ENCODE measurements around the gene CFAP57.

Gene CFAP57

DNA sequence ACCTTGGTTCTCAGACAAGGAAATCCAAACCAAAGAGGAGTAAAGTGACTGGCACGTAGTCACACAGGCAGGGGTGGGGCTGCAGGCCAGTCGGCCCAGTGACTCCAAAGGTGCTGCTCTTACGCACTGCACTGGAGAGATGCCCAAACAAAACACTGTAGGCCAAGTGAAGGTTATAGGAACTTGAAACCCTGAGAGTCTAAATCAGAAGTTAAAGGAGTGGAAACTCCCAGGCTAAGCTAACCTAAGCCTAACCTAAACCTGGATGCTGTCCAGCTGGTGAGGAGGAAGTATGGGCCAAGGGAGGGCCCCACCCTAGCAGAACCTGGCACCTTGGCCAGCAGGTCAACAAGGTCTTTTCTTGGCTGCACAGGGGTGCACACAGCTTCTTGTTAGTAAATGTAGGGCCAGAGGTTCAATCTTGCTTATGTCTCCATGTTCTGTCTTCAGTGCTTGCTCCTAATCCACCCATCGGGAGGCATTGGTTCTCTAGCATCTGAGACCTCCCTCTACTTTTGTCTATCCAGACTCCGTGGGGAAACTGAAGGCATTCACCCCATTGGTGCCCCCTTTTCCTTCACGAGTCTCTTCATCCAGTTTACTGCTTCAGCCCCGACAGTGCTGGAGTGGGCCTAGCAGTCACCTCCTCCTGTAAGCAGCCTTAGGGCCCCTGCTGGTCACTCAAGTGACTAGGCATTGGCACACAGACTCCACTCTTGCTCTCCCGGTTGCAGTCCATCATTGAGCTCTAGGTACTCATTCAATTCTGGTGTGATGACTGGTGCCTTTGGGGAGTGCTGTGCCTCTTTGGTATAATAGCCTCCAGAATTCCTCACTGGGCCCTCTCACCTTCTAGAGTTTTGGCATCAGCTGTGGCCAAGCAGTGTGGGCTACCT, 84.8 kb downstream of the CFAP57 start:
- DNase-seq: no peak

DNA sequence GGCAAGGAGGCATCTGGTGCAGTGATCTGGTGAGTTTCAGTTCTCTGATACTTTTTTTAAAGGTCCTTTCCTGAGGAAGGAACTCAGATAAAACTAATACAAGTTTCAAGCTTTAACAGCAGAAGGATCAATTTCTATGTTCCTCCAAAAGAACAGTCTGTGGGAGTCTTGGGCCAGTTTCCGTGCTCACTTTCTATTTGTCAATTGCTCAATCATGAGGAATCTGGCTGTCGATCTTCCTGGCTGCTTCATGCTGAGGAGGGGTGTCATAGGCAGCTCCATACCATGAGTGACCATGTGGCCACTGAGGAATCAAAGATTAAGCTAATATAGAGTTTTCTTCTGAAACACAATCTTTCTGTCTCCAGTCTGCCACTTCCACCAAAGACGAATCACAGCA, 86.2 kb downstream of the CFAP57 start:
- DNase-seq: no peak

DNA sequence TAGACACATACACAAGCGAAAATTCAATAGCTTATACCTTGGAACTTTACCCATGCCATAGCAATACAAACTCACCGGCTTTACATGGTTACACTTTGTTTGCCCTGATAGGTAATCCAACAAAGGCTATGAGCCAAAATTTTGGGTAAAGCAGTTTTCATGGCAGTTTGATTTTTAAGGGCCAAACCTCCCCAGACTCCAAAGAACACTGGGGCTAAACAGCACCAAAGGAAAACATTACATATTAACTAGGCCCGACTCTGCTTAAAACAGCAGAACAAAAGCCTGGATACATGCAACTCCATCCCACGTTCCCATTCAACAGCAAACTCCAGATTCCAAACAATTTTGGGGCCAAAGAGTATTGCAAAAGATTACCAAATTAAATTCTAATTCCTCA, 93.3 kb downstream of the CFAP57 start:
- DNase-seq: no peak

DNA sequence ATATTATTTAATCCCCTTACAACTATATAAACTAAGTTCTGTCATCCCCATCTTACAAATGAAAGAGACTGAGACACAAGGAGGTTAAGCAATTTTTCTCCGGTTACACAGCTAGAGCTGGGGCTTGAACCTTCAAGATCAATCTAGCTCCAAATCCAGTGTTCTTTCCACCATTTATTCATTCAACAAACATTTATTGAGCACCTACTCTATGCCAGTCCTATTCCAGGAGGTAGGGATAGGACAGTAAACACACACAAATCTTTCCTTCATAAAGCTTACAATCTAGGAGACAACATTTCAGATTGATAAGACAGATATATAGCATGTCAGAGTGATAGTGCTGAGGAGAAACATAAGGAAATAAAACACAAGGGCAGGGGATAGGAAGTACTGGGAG, 94.8 kb downstream of the CFAP57 start:
- DNase-seq: no peak

DNA sequence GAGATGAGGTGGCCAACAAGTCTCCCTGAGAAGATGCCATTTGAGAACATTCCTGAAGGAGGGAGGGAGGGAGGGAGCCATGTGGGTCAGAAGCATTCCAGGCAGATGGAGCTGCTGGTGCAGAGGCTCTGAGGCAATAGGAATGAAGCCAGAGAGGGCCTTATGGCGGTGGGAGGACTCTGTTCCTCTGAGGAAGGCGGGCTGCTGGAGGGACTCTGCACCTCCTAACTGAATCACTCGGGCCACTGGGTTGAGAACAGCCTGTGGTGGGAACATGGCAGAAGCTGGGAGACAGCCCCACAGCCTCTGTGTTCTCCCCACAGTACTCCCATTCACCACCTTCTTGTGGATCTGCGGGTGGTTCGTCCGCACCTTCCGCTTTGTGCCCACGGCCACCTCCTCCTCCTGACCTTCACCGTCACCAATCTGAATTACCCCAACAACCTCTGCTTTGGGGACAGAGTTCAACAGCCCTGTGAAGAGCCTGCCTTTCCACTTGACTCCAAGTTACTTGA, 95.2 kb downstream of the CFAP57 start:
- no peak for DNase-seq

DNA sequence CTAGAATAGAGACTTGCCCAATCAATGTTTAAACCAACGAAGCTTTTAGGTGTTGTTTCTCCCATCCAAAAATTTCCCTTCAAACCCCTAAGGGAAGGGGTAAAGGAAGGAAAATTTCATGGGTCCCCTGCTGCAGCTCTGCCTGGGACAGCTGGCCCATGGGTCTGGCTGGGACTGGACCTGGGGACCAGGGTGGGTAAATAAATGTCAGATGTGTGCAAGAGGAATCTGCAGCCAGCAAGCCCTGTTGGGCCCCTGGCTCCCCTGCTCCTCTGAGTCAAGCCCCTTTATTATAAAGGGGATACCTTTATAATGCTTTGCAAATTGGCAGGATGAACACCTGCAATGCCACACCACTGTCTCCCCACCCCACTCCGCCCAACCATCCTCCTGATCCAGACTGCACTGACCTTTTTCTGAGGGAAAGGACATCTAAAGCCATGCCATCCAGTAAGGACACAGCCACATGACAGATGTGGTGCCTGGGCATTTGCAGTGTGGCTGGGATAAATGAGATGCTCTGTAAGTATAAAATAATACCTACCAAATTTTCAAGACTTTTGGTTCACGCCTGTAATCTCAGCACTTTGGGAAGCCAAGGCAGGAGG, 95.8 kb downstream of the CFAP57 start:
- no peak for DNase-seq

DNA sequence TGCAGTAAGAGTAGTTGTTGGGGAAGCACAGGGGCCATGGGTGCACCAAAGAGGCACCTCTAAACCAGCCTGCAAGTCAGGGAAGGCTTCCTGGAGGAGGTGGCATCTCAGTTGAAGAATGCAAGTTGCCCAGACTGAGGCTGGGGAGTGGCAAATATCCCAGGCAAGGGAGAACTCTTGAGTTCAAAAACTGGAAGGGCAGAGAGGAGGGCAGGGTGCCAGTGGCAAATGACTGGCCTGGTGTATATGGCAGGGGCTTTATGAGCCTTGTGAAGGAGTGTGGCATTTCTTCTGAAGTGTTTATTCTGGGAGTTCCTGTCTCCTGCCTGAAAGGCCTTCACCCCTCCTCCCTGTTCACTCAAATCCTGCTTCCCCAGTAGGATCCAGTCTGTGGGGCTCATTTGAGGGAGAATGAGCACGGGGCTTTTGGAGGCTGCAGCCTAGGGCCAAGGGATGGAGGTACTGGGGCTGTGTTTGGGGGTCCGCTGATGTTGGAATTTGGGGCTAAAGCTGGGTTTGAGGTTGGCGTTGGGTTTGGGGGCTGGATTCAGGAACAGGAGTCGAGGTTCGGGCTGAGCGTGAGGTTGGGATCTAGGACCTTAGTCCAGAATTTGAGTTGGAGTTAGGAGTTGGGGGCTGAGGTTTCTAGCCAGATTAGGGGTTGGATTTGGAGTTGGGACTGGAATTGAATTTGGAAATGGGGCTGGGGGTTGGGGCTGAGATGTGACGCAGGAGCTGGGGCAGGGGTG, 97.7 kb downstream of the CFAP57 start, which contains the start of gene TMEM125:
TMEM125 (plus strand) TSS at position 357 of the 749 bp plus-strand sequence. CDS start 2,740 bp downstream, outside the sequence.
- DNase-seq: no peak

DNA sequence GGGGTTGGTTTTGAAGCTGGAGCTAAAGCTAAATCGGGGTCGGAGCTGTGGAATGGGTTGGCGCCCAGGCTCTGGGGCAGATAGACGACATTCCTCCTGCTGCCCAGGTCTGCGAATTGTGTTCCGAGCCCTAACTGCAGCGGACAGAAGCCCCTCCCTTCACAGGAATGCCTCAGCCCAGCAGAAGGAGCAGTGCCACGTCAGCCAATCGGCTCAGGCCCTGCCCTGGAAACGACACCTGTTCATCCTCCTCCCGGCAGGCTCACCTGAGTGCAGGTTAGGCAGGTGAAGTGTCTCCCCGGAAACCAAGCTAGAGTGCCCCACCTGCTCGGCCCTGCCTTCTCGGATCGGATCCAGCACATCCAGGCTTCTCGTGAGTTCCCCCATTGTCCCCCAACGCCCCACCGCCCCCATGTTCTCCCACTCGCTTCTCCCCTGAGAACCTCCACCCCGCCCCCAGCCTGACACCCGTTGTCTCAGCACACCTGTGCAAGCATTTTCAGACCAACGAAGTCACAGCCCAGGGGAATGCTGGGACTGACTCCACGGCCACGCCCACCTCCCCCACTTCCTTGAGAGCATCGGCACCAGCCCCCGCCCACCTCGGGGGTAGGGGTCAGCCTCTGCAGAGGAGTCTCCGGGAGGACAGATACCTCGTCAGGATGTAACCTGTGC, 98.4 kb downstream of the CFAP57 start:
- peak; percentile 44 to 65 for DNase-seq

DNA sequence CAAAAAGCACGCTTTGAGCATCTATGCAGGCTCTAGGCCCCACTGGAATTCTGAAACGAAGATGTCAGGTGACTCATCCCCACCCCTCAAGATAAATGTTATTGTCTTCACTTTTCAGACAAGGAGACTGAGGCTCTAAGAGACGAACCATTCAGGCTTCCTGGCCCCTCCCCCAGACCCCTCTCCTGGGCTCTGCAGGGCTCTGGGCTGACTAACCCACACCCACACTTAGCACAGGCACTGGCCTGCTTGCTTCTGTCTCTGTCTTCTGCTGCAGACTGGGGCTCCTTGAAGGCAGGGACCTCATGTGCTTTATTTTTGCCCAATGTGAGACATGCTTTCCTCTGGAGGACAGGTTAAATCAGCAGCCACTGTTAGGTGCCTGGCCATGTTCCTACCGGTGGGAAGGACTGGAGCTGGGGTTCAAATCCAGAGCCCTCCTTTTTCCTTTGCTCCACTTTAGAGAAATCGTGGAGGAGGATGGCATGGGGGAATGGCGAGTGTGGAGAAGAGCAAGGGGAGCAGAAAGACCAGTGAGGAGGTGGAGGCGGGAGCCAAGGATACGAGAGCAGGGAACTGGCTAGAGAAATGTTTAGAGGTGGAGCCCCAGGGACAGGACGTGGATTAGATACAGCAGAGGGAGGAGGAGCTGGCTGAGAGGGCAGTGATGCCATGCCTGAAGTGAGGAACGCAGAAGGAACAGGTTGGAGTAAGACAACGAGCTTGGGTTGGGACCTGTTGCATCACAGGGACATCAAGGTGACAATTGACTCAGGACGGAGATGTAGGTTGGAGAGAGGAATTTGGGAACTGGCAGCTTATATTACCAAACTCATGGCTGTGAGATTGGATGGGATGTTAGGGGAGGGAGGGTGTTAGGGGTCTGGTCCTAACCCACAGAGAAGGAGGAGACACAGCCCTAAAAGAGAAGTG, 99.3 kb downstream of the CFAP57 start:
- no peak for DNase-seq

DNA sequence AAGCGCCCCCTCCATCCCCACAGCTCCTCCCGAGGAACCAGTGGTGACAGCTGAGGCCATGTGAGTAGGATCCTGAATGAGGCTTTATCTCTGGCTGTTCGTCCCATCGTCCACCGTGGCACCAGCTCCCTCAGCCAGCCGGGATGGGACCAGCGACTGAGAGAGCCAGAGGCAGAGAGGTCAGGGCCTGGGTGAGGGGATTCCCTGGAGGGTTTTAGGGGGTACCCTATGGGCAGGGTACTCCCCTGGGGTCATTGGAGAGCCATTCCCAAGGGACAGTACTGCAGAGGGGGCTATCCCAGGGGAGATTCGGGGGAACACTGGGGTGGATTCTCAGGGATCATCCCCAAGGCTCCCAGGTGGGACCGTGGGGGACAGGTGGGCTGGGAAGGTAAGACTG, 100.0 kb downstream of the CFAP57 start:
- DNase-seq: no peak

DNA sequence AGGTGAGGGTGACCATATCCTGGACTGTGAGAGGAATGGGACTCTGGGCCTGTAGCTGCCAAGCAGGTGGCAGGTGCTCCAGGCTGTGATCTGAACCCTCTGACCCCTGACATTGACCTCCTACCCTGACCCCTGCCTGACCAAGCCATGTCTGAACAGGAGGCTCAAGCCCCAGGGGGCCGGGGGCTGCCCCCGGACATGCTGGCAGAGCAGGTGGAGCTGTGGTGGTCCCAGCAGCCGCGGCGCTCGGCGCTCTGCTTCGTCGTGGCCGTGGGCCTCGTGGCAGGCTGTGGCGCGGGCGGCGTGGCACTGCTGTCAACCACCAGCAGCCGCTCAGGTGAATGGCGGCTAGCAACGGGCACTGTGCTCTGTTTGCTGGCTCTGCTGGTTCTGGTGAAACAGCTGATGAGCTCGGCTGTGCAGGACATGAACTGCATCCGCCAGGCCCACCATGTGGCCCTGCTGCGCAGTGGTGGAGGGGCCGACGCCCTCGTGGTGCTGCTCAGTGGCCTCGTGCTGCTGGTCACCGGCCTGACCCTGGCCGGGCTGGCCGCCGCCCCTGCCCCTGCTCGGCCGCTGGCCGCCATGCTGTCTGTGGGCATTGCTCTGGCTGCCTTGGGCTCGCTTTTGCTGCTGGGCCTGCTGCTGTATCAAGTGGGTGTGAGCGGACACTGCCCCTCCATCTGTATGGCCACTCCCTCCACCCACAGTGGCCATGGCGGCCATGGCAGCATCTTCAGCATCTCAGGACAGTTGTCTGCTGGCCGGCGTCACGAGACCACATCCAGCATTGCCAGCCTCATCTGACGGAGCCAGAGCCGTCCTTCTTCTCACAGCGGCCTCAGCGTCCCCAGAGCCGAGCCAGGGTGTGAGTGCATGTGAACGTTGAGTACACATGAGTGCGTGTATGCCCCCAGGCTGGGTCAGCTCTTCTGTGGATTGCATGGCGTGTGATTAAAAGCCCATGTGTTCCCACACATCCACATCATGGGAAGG, 100.7 kb downstream of the CFAP57 start:
- DNase-seq: no peak

DNA sequence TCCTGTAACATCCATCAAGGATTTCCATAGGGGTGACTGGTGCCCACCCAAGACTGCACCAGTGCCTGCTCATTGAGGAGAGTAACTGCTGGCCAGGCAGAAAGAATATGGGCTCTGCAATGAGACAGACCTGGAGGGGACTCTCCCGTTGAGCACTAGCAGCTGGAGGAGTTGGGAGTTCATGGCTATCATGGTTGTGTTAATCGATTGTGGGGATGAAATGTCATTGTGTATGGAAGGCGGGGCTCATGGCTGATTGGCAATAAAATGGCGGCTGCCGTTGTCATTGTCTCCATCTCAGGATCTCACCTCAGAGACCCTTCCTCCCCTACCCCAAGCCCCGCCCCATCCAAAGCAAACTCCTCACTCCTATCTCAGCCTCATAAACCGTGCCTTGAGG, 101.6 kb downstream of the CFAP57 start:
- DNase-seq: no peak

DNA sequence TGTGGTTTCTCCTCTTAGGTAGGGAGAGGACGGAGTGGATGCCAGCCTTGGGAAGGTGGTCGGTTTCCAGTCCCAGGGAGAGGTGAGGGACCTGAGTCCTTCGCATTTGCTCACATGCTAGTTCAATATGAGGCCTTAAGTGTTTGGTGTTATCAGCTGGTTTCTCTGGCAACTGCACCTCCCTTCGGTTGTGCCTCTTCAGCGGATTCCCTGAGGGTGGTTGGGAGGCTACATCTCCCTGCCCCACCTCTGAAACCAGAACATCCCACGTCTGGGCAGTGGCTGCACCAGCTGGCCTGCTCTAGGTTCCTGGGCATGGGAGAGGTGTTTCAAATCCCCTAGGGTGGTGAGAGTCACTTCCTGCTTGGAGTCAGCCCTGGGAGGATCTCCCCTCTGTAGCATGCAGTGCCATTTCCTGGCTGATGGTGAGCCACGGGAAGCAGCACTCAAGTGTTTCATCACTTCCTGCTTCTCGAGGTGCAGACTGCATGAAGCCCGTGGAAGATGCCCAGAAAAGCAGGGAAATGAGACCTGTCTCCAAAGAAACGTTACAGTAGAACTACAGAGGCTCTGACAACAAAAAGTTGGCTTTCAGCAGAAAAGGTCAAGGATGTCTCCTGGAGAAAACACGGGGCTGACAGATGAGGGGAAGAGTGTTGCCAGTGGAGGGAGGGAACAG, 102.1 kb downstream of the CFAP57 start:
- DNase-seq: no peak

DNA sequence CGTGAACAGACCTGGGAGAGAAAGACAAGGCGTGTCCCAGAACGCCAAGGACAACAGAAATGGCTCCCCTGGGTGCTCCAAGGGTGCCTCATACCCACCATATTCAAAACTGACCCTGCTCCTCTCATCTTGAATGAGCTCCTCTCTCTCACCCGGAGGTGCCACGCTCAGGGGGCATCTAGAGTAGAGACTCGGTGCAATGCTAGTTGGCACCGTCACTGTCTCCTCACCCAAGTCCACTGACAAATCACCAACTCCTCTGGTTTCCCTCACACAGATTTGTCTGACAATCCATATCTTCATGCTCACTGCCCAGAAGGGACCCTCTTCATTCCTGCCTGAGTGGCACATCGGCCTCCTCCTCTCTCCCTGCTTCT, 102.7 kb downstream of the CFAP57 start:
- no peak for DNase-seq

DNA sequence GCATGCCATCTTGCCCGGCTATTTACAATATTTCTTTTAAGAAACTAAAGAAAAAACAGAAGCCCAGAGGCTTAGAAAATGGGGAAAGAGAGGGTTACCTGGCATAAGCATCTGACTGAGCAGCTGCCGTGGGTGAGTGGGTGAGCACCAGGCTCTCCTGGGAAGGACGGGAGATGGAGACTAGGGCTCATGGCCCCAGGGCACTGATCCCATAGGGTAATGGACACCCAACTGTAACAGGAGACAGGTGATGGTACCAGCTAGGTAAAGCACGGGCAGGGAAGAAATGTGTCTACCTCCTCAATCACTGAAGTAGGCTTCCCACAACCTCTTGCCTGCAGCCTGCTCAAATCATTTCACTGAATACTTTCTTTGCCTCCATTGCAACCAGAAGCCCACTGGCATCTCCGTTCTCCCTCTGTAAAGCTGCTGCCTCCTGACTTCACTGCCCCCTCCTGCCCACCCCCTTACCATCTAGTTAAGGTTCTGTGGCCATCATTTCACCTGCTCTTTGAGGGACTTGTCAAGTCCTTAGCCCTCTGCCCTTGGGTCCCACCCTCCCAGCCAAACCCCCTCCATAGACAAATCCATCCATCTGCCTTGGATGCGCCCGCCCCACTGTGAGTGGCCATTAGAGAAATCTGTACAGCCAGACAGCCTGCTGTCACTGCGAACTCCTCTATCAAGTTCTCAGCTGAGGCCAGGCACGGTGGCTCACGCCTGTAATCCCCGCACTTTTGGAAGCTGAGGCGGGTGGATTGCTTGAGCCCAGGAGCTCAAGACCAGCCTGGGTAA, 103.9 kb downstream of the CFAP57 start:
- DNase-seq: no peak

DNA sequence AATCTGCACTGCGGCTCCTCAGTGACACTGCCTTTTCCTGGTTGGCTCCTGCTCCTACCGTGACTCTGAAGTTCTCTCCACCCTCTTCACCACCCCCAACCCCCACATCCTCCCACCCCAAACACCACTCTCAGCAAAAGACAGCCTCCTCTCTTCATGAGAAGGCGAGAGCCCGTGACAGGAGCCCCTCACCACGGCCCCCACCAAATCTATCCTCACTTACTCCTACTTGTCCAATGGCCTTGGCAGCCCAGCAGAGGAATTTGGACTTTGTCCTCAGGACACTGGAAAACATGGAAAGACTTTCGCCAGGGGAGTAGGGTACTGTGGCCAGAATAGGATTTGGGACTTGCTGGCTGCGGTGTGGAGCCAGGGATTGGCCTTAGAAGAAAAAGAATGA, 104.5 kb downstream of the CFAP57 start:
- DNase-seq: no peak

DNA sequence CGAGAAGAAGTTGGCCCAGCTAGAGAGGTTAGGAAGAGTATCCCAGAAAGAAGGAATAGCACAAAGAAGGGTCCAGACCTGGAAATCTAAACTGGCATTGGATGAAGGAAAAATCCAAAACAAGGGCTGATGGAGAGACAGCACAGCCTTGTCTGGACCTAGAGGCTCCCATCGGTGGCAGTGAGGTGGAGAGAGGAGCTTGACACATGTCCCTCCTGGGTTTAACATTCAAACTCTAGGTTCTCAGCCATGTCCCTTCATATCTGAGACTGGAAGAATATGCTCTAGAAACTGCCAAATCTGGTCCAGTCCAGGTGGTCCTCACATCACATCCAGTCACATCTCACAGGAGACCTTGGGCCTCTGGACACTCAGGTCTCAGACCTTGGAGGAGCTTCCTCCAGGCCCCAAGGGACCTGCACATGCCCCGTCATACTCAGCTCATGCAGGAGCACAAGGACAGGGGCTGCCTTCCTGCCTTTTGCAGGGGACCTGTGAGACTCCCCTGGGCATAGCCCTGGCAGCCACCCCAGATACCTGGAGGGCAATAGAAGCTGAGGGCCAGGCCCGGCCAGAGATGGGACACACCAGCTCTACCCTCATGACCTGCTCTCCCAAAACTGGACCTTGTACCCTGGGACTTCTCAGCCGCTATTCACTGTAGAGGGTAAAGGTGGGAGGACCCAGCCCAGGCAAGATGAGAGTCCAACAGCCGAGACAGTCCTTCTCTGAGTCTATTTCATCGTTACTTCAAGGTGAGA, 105.2 kb downstream of the CFAP57 start:
- no peak for DNase-seq

DNA sequence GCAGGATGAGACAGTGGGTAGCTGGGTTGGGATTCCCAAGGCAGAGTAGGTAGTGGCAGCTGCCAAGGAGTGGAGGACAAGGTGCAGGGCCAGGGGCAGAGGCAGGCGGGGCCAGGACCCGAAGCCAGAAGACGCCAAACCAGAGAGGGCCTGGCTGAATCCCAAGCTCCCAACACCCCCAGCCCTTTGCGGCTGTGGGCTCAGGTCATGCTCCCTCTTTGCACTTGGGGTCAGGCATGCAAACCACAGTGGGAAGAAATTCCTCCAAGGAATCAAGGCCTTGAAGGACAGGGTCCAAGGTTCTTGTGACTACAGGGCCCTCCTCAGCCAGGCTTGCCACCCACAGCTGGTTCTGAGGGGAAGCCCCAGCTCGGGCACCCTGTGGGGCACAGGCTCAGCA, 107.0 kb downstream of the CFAP57 start:
- no peak for DNase-seq

All from NCI-H187 (cell line).